ENCODE measurements around the gene TENM4. TPM values are rescaled to one million over a fixed set of nuclear protein-coding genes. Genes with fewer than 3 reads are reported as not detected.

The TENM4 gene
- total and polyA plus RNA-seq, 2 of the 8 experiments (the other 6 are each of a cell fraction or from before 2014, with no cell fraction given), result 3.5 to 7.2 TPM

- TF ChIP-seq CHD7 (IDR thresholded peaks at IDR 0.05; ENCODE audit: insufficient replicate concordance, low read length) (no peak), KDM5A (IDR thresholded peaks at IDR 0.05; ENCODE audit: low read length) (no peak), TAF1 (IDR thresholded peaks at IDR 0.05; ENCODE audit: low read depth, low read length) (no peak), CEBPB (IDR thresholded peaks at IDR 0.05; ENCODE audit: low read depth, low read length) (no peak), ATF3 (IDR thresholded peaks at IDR 0.05; ENCODE audit: insufficient read depth, low read depth, low read length) (no peak), POLR2AphosphoS5 (IDR thresholded peaks at IDR 0.05; ENCODE audit: low read depth, low read length) (no peak), CBX8 (IDR thresholded peaks at IDR 0.05; ENCODE audit: borderline replicate concordance, low read depth, low read length) (no peak), EZH2 (IDR thresholded peaks at IDR 0.05; ENCODE audit: low read depth, low read length, severe bottlenecking) (no peak), KDM4A (IDR thresholded peaks at IDR 0.05; ENCODE audit: low read depth, low read length, severe bottlenecking) (no peak), ATF2 (IDR thresholded peaks at IDR 0.05; ENCODE audit: low read length) (no peak)
Observed at GRCh38 chr11:78706551-78706950, 734.3 kb downstream of the TENM4 start (continued).
